ENCODE measurements around the gene SOBP.
A peak's percentile ranks its signal among the peaks of the same experiment; 100 is the strongest.

The SOBP gene

DNA sequence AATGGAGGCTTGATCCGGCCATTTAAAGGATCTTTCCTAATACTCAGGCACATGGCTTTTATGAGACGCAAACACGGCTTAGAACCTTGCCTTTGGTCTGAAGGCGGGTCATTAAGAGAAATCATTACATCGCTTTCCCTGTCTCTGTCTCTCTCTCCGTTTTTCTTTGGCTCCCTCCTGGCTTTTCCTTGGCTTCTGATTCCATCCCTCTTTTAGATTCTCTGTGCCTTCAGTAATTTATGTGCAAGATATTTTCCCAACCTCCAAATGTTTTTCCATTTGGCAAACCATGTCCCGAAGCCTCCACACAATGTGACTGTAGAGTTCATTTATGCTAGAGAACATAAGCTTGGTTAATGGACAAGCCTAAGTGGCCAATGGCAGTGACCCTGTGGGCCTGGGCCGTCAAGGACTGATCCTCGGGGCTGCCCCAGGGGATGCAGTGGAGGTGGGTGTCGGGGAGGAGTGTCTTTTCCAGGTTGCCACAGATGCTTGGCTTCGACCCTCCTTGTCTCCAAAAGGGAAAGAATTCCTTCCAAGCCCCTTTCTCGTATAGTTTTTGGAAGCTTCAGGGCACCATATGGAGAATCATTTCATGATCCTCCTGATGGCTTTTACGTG is 177.2 kb downstream of the SOBP start:
- no peak overlapping the region for H3K4me3 ChIP-seq
- no peak overlapping the region for H3K27ac ChIP-seq

DNA sequence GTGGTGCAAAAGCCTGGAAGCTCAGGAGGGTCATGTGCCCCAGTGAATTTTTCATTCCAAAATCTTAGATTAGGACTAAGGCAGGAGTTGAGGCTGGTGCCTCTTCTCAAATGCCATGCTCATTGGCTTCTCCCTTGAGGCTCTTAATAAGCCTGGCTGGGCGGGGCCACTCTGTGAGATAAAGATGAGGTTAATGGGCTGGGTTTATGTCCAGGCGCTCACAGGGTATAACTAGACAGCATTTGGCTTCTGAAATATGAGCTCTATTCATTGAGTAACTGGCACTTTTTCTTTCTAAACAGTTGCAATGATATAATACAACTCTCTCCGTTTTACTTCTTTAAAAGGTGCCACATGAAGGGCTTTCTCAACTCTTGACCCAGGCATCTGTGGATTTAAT is 177.9 kb downstream of the SOBP start:
- Histone ChIP-seq H3K27ac (no peak overlapping the region), H3K4me3 (no peak overlapping the region)

DNA sequence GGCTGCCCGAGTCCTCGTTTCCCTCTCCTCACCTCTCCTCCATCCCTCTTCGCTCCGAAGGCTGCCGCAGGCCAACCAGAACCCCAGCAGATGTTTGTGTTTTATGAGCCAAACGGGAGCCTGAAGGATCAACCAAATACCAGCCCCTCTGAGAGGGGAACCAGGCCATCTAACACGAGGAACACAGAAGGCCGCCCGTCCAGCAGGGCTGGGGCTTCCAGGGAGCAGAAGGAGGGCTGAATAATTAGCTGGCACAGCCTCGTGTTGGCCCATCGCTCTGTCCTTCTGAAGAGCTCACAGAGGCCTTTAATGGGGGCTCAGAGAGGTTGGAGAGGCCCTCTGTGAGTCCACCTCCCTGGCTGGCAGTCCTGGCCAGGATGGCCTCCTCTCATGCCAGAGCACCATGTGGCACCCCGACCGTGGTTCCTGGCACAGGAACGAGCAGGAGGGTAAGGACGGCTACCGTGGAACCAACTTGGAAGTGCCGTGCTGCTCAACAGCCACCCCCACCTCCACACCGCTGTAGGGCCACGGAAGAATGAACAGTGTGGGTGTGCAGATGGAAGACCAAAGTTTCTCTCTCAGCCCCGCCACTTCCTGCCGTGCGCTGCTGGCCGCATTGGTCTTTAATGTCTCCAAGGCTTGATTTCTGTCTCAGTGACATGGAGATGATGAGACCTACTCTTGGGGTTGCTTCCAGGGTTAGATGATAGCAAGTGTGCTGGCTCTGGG is 179.0 kb downstream of the SOBP start:
- no peak overlapping the region for H3K4me3 ChIP-seq
- no peak overlapping the region for H3K27ac ChIP-seq

DNA sequence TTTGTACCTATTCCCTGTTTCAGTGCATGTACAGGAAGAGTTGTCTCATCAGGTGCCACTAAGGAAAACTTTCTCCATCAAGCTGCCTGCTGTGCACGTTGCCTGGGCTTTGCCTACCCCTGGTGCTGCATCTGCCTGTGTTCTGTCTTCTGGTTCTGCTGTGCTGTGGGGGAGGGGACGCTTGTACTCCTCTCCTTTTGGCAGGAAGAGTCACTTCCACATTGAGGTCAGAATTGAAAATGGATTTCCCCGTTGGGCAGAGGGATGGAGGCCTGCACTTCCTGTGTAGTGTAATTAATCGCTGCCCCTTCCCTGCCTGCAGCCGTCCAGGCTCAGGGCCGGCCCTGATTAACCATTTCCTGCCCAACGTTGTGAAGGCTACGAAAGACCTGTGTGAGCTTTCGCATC is 180.9 kb downstream of the SOBP start:
- Histone ChIP-seq H3K27ac (no peak overlapping the region), H3K4me3 (no peak overlapping the region)

DNA sequence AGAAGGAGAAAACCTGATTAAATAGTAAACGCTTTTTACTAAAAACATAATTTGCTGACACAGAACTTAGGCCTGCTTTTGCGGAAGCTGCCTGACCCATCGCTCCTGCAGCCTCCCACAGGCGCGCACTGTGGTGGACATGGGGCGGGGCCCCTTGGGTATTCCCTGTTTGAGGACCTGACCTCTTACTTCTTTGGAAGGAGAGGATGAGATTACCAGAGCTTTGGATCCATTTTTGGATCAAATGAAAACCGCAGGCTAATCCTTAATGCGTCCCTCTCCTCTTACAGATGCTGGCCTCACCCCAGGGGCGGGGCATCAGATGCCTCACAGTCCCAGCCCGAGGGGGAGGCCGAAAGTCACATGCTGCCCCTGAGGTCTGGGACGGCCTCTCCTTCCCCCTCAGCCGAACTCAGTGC is 183.2 kb downstream of the SOBP start:
- Histone ChIP-seq H3K4me3 (no peak overlapping the region), H3K27ac (no peak overlapping the region)

DNA sequence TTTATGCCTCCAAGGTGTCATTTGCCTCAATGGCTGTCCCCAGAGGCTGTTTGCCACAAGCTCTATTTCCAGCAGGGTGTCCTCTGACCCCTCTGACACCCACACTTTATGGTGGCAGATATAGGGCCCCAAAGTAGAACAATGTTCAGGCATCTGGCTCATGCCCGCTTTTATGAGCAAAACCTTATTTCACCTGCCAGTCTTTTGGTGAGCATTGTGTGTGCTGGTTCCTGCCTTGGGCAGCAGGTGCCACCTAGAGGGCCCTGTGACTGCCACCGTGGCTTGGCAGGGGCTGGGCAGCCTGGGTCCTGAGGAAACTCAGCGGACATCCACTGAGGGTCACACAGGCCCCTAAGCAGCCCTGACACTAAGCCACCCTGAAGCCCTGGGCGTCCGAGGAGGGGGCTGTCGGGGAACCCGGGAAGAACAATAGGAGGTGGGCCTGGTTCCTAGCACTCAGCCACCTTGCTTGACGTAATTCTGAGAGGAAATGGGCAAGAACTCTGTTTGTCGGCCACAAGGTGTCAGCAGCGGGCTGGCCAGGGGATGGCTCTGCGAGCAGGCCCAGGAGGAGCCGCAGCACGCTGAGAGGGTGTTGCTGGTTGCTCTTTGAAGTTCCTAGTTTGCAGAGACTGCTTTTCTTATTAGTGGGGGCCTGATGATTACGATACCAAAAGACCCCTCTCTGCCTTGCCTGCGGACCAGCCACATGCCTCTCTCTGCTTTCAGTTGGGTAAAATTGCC is 185.2 kb downstream of the SOBP start:
- peak overlapping the region in 2 of 21 experiments; percentile 26 to 42 for H3K27ac ChIP-seq
- no peak overlapping the region for H3K4me3 ChIP-seq

DNA sequence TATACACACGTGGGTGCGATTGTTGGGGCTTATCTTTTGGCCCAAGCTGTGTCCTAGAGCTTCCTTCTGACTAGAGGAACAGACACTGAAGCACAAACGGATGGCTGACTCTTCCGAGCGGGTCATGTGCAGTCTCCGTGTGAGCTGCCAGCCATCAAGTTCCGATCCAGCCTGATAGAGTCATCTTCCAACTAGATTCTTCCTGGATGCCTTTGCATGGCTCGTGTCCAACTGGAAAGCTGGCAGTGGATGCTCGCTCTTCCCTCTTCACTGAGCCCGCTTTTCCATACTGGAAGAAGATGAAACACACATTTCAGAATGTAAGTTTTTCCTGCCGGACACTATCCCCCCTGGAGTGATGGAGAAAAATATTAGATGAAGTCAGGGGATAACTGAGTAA is 186.1 kb downstream of the SOBP start:
- Histone ChIP-seq H3K4me3 (no peak overlapping the region), H3K27ac (no peak overlapping the region)

DNA sequence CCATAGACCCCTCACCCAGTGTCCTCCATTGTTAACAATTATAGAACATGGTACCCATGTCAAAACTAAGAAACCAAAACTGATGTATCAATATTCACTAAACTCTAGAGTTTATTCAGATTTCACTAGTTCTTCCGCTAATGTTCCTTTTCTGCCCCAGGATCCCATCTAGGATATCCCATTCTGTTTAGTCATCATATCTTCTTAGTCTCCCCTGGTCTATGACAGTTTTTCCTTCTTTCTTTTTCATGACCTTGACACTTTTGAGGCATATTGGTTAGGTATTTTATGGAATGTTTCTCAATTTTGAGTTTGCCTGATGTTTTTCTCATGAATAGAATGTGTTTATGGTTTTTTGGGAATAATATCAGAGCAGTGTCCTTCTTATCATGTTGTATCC is 187.5 kb downstream of the SOBP start:
- H3K27ac ChIP-seq, result no peak overlapping the region
- no peak overlapping the region for H3K4me3 ChIP-seq

DNA sequence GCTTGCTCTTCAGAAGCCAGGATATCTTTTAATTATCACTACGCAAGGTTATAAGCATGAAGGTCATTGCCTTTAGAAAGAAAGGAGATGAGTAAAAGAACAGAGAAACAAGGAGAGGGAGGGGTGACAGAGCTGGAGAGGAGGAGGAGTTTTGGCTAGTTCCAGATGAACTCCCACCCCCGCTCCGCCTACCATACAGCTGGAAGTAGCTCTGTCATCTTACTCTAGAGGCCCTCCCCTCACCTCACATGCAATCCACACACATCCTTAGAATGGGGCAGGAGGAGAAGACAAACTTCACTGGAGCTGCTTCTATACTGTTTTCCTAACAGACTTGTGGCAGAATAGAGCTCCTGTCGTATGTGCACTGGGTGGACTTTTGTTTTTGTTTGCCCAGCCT is 189.5 kb downstream of the SOBP start:
- no peak overlapping the region for H3K4me3 ChIP-seq
- H3K27ac ChIP-seq, result no peak overlapping the region

DNA sequence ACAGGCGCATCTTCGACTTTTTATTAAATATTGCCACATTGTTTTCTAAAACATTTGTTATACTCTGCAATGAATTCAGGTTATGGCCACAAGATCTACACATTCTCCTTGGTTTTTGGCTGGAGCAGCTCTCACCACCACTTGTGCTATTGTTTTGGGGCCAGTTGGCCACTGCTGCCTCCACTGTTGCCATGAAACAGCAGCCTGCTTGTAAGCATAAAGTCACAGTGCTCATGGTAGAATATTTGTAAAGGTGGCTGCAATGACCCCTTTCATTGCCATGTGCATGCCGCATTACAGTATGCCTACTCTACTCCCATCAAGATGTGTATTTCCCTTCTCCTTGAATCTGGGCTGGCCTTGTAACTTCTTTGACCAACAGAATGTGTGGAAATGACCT is 192.8 kb downstream of the SOBP start:
- no peak overlapping the region for H3K4me3 ChIP-seq
- no peak overlapping the region for H3K27ac ChIP-seq

DNA sequence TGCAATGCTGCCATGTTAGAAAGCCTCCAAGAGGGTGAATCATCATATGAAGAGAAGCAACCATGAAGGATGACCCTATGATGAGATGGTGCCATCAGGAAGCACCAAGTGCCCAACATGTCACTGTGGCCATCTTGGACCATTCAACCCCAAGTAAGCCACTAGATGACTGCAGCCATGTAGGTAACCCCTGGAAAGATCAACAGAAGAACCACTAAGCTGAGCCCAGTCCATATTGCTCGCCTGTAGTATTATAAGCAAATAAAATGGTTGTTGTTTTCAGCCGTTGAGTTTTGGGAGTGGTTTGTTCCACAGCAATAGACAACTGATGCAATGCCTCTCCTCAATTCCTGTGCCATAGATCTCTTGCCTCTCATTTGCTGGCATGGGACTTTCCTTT is 193.3 kb downstream of the SOBP start:
- Histone ChIP-seq H3K27ac (no peak overlapping the region), H3K4me3 (no peak overlapping the region)

DNA sequence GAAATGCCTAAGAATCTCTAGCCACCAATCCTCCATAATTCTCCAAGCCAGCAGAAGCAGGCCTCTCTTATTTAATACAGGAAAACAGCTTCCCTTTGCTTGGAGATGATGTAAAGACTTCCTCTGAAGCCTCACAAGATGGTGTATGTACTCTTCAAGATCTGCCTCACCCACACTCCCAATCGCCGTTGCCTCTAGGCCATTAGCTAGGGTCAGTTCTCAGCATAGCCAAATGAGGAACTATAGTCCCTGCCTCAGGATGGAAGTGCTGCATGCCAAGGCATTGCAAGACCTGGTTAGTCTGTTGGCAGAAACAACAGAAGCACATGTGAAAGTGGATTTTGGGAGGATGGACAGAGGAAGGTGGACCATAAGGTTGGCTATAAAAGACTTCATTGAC is 195.1 kb downstream of the SOBP start:
- Histone ChIP-seq H3K4me3 (no peak overlapping the region), H3K27ac (no peak overlapping the region)

DNA sequence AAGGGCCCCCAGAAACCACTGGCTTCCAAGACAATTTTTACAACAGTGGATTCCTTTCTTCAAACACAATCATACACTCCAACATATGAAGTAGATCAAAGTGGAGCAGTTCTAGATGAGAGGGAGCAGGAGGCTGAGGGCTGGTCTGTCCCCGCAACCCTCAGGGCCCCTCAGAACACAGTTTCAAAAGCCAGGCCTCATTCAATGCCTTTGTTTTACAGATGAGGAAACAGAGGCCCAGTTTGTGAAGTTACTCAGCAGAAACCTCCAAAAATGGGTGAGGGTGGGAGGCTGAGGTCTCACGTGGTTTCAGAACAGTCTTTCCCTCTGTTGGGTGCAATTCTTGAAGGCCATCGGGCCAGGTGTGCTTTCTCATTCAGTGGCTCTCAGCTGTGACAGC is 199.3 kb downstream of the SOBP start:
- no peak overlapping the region for H3K27ac ChIP-seq

DNA sequence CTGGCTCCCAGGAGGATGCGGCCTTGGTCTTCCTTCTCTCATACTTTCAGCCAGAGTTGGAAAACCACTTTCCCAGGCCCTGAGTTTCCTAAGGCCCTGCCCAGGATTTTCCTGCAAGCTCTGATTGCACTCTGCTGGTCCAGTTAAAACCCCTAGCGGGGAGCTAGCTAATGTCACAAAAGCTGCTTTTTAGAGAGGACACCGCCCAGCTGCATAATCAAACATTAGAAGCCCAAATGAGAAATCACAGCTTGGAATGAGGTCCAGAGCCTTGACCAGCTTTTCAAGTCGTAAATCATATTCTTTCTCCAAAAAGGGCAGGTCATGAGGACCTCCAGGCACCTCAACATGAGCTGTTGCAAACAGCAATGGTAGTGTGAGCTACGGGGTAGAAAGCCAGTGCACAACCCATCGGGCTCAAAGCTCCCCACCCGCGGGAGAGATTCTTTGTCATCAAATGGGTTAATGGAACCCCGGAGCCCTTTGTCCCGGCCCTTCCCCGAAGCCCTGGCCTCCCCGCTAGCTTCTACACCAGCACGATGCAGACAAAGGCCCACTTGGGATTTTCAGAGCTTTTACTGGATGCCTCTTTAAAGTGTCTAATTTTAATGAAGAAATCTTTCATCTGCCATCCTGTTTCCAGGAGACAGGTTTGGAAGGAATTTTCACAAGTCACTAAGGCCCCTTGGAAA is 200.2 kb downstream of the SOBP start:
- peak overlapping the region in 1 of 21 experiments; percentile 65 for H3K27ac ChIP-seq
- no peak overlapping the region for H3K4me3 ChIP-seq

More for the DNA sequence above, 199.3 kb downstream of the SOBP start:
- no peak overlapping the region for H3K4me3 ChIP-seq

DNA sequence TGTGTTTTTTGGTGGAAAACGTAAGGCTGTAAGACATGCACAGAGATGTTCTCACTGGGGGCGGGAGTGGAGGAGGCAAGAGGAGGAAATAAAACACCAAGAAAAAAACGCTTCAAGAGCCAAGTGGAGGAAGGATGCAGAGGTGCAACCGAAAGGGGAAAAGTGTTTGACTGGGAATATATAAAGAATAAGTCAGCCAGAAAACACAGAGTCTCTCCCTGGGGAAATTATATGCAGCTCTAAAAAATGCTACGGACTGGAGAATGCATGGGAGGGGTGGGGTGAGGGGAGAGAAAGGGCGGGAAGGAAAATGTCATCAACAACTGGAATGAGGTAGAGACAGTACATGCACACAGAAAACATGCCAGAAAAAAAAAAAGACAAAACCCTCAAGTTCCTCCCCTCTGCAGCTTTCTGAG is 200.7 kb downstream of the SOBP start:
- Histone ChIP-seq H3K4me3 (no peak overlapping the region), H3K27ac (peak overlapping the region in 1 of 21 experiments; percentile 65)

DNA sequence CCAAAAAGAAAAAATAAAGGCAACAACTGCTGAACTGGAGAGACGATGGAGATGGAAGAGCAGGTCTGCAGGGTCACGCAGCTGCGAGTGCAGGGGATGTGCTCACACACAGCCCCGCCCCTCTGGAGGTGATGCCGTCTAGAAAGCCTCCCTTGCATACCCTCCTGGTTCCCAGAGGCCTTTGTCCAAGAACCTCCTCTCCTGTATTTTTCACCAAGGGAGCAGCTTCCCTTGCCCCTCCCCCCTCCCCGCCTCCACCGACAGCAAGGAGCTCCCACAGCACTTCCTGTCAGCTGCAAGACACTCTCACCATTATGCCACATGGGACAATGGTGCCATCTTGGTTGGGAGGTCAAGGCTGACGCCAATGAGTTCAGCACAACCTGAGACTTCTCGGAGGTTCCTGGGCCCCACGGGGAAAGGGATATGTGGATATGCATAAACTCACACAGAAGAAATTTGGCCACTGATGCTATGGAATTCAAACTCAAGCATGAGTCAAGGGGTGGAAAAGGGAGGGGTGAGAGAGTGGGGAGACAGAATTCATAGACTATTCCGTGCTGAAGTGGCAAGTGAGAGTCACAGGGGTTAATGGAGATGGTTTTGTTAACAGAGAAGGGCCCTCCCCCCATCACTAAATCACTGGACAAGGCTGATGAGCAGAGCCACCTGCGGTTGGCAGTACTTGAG is 201.3 kb downstream of the SOBP start:
- Histone ChIP-seq H3K4me3 (no peak overlapping the region), H3K27ac (peak overlapping the region in 2 of 21 experiments; percentile 32 to 49)

DNA sequence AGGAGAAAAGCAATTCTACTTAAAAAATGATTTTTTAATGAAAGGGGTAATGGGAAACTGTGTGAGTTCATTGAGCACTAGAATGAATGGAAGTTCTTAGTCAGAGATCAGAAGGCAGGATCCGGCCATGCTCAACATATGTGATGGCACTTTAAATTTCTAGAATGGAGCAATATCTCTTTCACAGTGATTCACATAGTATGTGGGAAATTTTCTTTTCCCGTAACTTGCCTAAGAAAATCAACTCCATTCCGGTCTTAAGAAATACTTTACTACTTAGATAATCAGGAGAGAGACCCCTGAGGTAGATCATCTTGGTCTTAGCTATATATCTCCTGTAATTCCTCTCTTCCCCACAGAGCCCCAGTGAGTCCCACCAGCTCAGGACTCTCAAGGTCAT is 202.4 kb downstream of the SOBP start:
- Histone ChIP-seq H3K4me3 (no peak overlapping the region), H3K27ac (peak overlapping the region in 4 of 21 experiments; percentile 34 to 65 (median 49))

DNA sequence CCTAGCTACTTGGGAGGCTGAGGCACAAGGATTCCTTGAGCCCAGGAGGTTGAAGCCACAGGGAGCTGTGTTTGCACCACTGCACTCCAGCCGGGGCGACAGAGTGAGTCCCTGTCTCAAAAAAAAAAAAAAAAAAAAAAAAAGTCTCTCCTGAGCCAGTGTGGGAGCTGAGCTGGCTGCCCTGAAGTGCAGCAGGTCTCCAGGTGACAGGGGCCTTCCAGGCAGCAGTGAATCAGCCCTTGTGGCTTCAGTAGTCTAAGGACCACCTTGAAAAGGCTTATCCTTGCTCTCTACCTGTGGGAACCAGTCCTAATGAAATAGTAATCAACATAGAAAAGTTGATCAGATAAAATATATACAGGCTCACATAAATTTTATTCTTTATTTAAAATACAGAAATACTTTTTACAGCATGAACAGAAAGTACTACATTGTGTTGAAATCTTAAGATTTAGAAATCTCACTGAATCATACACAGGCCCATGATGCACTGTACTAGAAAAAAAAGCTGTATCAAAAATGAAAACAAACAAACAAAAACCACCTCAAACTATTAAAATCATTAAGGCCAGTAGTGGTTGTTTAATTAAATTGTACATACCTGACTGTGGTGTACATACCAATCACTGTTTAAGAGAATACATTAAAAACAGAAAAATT is 205.3 kb downstream of the SOBP start:
- Histone ChIP-seq H3K27ac (no peak overlapping the region), H3K4me3 (no peak overlapping the region)

DNA sequence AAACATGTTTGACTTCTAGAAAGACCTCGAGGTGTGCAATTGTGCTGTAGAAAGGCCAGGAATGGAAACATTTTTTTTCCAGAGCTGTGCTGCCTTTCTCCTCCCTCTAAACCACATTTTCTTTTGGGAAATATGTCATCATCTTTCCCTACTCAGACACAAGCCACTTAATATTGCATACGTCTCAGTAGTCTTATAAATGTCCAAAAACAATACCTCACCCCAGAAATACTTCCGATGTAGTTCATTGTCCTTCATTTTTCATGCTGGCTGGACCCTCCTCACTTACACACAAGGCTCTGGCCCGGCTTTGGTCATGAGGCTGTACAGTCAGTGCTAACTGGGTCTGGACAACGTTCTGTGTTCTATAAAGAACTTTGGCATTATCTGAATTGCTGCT is 207.8 kb downstream of the SOBP start:
- H3K27ac ChIP-seq, result peak overlapping the region in 4 of 21 experiments; percentile 13 to 45 (median 28)

More for the DNA sequence above, 207.8 kb downstream of the SOBP start:
- no peak overlapping the region for H3K4me3 ChIP-seq
